Peyer's patch (tissue), 4 donors: ENCODE results near the gene GOLIM4. TPM values are rescaled to one million over a fixed set of nuclear protein-coding genes. Genes with fewer than 3 reads are reported as not detected.
"Not testable (repeated sequence)": the region's sequence is repeated elsewhere in the genome, so short reads cannot be mapped to it uniquely, and the experiment has no call there.

Experiments used
- DNase-seq, 3 donors: peaks; one replicate each; pipeline ENCODE4 v3.0.0-alpha.2; 2017 to 2019
- H3K27ac ChIP-seq, 4 donors: fragments of 200-600 bp; sonication (generic); one replicate each; pipeline ENCODE4 v1.5.1; 2016 to 2019
- H3K27me3 ChIP-seq, 2 donors: fragments of 200-600 bp; sonication (generic); one replicate each; pipeline ENCODE4 v1.5.1; 2019
- H3K36me3 ChIP-seq, 3 donors: fragments of 200-600 bp; sonication (generic); one replicate each; pipeline ENCODE4 v1.5.1; 2016 to 2019
- H3K4me1 ChIP-seq, 4 donors: fragments of 200-600 bp; sonication (generic); one replicate each; pipeline ENCODE4 v1.5.1; 2016 to 2019
- H3K4me3 ChIP-seq, 4 donors: fragments of 200-600 bp; sonication (generic); 1 replicate in 3 of 4; 2 replicates in 1 of 4; pipeline ENCODE4 v1.5.1; 2016 to 2019; ENCODE audit warnings: mild to moderate bottlenecking in 1 of 4
- H3K9me3 ChIP-seq, 4 donors: fragments of 200-600 bp; sonication (generic); one replicate each; pipeline ENCODE4 v1.5.1; 2016 to 2019; ENCODE audit warnings: mild to moderate bottlenecking in 1 of 4
- POLR2A ChIP-seq, 2 donors: fragments of 450-650 bp; IDR thresholded peaks; one replicate each; pipeline ENCODE4 v1.5.1; 2017; ENCODE audit warnings: antibody characterized with exemption in 2 of 2, mild to moderate bottlenecking in 2 of 2, moderate library complexity in 2 of 2
- total RNA-seq, 4 donors: library from RNA; depleted of rRNA; stranded (reverse); fragments of >200 nt; gene quantifications; one replicate each; pipeline ENCODE4 v1.1.0, GENCODE V29; 2016
- TF ChIP-seq, protein P1 (sequence below), 6 experiments: fragments of 450-650 bp in 4 of 6; fragments of 200-600 bp in 2 of 6; sonication (generic) in 1 of 6; IDR thresholded peaks; one replicate each; pipeline ENCODE4 v1.5.1; 2017 to 2019; ENCODE audit warnings: antibody characterized with exemption in 6 of 6, mild to moderate bottlenecking in 3 of 6, moderate library complexity in 1 of 6

Gene GOLIM4, protein sequence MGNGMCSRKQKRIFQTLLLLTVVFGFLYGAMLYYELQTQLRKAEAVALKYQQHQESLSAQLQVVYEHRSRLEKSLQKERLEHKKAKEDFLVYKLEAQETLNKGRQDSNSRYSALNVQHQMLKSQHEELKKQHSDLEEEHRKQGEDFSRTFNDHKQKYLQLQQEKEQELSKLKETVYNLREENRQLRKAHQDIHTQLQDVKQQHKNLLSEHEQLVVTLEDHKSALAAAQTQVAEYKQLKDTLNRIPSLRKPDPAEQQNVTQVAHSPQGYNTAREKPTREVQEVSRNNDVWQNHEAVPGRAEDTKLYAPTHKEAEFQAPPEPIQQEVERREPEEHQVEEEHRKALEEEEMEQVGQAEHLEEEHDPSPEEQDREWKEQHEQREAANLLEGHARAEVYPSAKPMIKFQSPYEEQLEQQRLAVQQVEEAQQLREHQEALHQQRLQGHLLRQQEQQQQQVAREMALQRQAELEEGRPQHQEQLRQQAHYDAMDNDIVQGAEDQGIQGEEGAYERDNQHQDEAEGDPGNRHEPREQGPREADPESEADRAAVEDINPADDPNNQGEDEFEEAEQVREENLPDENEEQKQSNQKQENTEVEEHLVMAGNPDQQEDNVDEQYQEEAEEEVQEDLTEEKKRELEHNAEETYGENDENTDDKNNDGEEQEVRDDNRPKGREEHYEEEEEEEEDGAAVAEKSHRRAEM
- total RNA-seq: 100 to 1,000 TPM; 102 to 186 (median 139) TPM

DNA sequence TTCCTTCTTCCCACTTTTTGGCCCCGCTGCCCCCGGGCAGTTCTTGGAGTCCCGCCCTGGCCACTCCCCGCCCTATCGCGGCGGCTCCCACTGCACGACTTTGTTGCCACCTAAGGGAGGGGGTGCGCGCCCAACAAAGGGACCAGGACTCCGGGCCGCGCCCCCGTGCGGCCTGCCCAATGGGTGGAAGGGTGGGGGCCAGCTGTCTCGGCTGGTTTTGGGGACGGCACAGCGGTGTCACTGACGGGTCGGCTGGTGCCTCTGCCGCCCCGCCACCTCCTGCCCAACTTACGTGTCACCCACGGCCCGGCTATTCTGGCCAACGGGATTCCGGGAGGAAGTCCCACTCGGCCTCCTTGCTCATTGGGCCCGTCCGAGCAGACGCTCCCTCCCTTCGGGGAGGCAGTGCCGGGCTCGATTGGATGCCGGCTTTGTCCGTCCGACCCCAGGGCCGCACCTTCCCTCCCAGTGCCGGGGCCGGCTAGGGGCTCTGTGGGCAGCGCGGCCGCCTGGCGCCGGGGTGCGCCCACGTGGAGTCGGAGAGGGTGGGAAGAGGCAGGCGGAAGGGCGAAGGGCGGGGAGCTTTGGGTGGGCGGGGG lies at the start of gene GOLIM4:
TSS of gene GOLIM4 (minus strand) at position 314 of the 599 bp plus-strand sequence. CDS start 639 bp downstream, outside the sequence.
- Histone ChIP-seq H3K27me3 (no peaks in the 10 kb centered on the region), H3K27ac (peak within 1 kb of the TSS; percentile 87 to 98 (median 90)), H3K4me1 (peaks cover 0 to 20% (median 0%) of the 10 kb centered on the region in 4 donors), H3K9me3 (no peaks in the 10 kb centered on the region), H3K36me3 (no peaks in the 10 kb centered on the region), H3K4me3 (peak within 1 kb of the TSS; percentile 63 to 94 (median 74))
- peak; percentile 84 to 96 (median 95) for DNase-seq
- TF ChIP-seq, protein P1, sequence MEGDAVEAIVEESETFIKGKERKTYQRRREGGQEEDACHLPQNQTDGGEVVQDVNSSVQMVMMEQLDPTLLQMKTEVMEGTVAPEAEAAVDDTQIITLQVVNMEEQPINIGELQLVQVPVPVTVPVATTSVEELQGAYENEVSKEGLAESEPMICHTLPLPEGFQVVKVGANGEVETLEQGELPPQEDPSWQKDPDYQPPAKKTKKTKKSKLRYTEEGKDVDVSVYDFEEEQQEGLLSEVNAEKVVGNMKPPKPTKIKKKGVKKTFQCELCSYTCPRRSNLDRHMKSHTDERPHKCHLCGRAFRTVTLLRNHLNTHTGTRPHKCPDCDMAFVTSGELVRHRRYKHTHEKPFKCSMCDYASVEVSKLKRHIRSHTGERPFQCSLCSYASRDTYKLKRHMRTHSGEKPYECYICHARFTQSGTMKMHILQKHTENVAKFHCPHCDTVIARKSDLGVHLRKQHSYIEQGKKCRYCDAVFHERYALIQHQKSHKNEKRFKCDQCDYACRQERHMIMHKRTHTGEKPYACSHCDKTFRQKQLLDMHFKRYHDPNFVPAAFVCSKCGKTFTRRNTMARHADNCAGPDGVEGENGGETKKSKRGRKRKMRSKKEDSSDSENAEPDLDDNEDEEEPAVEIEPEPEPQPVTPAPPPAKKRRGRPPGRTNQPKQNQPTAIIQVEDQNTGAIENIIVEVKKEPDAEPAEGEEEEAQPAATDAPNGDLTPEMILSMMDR (IDR thresholded peaks at IDR 0.05): peak in 3 of 6 experiments; percentile 8 to 25 (median 22)
- TF ChIP-seq POLR2A (IDR thresholded peaks at IDR 0.05): peak; percentile 57 to 88

DNA sequence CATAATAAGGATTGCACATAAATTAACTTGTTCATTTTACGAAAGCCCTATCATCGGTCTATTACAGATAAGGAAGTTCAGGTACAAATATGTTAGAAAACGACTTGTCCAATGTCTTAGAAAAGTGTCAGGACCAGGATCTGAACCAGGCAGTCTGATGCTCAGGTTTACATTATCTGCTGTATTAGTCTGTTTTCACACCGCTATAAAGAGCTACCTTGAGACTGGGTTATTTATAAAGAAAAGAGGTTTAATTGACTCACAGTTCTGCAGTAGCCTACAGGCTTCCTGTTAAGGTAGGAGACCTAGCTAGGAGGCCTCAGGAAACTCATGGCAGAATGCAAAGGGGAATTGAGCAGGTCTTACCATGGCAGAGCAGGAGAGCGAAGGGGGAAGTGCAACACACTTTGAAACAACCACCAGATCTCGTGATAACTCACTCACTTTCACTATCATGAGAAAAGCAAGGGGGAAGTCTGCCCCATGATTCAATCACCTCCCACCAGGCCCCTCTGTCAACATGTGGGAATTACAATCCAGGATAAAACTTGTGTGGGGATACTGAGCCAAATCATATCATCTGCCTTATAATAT lies 45.8 kb upstream of the GOLIM4 start:
- DNase-seq: no peak
- no peak overlapping the region for H3K4me3 ChIP-seq
- TF ChIP-seq POLR2A (IDR thresholded peaks at IDR 0.05): no peak
- TF ChIP-seq, protein P1 (IDR thresholded peaks at IDR 0.05): no peak
- no peaks in the 10 kb centered on the region for H3K4me1 ChIP-seq
- no peaks in the 10 kb centered on the region for H3K27me3 ChIP-seq
- no peak overlapping the region for H3K27ac ChIP-seq
- no peaks in the 10 kb centered on the region for H3K36me3 ChIP-seq
- H3K9me3 ChIP-seq: no peaks in the 10 kb centered on the region

DNA sequence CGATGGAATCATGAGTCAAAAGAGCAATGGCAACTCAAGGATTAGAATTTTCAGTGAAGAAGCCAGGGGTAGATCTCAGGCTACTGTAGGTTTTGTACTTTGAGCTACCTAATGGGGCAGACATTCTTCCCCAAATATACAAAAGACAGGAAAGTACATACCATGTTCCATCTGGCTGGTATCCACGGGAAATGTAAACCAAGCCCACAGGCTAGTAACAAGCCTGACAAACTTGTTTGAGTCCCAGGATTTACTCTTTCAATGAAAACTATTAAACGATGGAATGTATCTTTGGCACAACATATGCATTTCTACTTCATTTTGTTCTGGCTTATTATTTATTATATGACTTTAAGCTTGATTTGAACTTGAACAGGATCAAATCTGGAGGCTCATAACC lies 44.2 kb upstream of the GOLIM4 start:
- H3K9me3 ChIP-seq: no peaks in the 10 kb centered on the region
- H3K27ac ChIP-seq: no peak overlapping the region
- no peaks in the 10 kb centered on the region for H3K27me3 ChIP-seq
- no peak for DNase-seq
- H3K36me3 ChIP-seq: no peaks in the 10 kb centered on the region
- no peak for TF ChIP-seq POLR2A (IDR thresholded peaks at IDR 0.05)
- TF ChIP-seq, protein P1 (IDR thresholded peaks at IDR 0.05): no peak
- no peaks in the 10 kb centered on the region for H3K4me1 ChIP-seq
- H3K4me3 ChIP-seq: no peak overlapping the region

DNA sequence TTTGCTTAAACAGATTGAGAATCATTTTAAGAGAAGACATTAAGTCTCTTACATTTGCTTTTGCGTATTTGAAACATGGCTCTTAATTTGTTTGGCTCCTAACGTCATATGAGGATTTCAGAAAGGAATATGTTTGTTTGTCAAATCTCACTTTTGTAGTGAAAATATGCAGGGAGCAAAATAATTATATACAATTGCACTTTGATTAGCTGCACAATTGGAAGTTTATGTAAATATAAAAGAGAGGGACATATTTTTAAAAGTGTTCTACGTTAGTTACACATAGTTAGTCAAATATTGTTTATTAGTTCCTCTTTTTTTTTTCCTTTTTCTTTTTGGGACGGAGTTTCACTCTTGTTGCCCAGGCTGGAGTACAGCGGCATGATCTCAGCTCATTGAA lies 42.7 kb upstream of the GOLIM4 start:
- Histone ChIP-seq H3K27me3 (no peaks in the 10 kb centered on the region), H3K9me3 (no peaks in the 10 kb centered on the region), H3K4me1 (no peaks in the 10 kb centered on the region), H3K36me3 (no peaks in the 10 kb centered on the region), H3K27ac (no peak overlapping the region), H3K4me3 (no peak overlapping the region)
- DNase-seq: no peak
- no peak for TF ChIP-seq POLR2A (IDR thresholded peaks at IDR 0.05)
- TF ChIP-seq, protein P1 (IDR thresholded peaks at IDR 0.05): no peak

DNA sequence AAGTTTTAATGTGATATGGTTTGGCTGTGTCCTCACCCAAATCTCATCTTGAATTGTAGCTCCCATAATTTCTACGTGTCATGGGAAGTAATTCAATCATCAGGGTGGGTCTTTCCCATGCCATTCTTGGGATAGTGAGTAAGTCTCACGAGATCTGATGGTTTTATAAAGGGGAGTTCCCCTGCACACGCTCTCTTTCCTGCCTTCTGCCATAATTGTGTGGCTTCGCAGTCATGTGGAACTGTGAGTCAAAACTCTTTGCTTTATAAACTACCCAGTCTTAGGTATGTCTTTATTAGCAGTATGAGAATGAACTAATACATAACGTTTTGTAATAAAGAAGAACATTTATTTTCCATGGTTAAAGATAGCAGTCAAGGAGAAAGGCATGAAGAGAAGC lies 39.2 kb upstream of the GOLIM4 start:
- Histone ChIP-seq H3K4me1 (no peaks in the 10 kb centered on the region), H3K27me3 (no peaks in the 10 kb centered on the region), H3K4me3 (no peak overlapping the region), H3K36me3 (no peaks in the 10 kb centered on the region), H3K9me3 (no peaks in the 10 kb centered on the region), H3K27ac (no peak overlapping the region)
- TF ChIP-seq, protein P1 (IDR thresholded peaks at IDR 0.05): no peak
- no peak for TF ChIP-seq POLR2A (IDR thresholded peaks at IDR 0.05)
- DNase-seq: no peak

DNA sequence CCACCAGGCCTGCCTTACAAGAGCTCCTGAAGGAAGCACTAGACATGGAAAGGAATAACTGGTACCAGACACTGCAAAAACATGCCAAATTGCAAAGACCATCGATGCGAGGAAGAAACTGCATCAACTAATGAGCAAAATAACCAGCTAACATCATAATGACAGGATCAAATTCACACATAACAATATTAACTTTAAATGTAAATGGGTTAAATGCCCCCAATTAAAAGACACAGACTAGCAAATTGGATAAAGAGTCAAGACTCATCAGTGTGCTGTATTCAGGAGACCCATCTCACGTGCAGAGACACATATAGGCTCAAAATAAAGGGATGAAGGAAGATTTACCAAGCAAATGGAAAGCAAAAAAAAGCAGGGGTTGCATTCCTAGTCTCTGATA lies 34.5 kb upstream of the GOLIM4 start:
- H3K4me3 ChIP-seq, H3K27ac ChIP-seq, H3K4me1 ChIP-seq, H3K27me3 ChIP-seq, H3K9me3 ChIP-seq, H3K36me3 ChIP-seq, DNase-seq: not testable (repeated sequence)

DNA sequence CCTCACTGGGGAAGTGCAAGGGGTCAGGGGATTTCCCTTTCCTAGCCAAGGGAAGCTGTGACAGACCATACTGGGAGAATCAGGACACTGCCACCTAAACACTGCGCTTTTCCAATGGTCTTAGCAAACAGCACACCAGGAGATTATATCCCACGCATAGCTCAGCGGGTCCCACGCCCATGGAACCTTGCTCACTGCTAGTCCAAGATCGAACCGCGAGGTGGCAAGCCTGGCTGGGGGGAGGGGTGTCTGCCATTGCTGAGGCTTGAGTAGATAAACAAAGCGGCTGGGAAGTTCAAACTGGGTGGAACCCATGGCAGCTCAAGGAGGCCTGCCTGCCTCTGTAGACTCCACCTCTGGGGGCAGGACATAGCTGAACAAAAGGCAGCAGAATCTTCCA lies 32.7 kb upstream of the GOLIM4 start:
- not testable (repeated sequence) for H3K27ac ChIP-seq, H3K27me3 ChIP-seq, H3K36me3 ChIP-seq, H3K9me3 ChIP-seq, DNase-seq, H3K4me3 ChIP-seq
- H3K4me1 ChIP-seq: peaks cover 0 to 13% (median 0%) of the 10 kb centered on the region in 4 donors
